ENCODE measurements around the gene RPEL1. TPM values are rescaled to one million over a fixed set of nuclear protein-coding genes. Genes with fewer than 3 reads are reported as not detected.

The RPEL1 gene
- total and polyA plus RNA-seq, 2 donors from 2014 or later, result not detected

DNA sequence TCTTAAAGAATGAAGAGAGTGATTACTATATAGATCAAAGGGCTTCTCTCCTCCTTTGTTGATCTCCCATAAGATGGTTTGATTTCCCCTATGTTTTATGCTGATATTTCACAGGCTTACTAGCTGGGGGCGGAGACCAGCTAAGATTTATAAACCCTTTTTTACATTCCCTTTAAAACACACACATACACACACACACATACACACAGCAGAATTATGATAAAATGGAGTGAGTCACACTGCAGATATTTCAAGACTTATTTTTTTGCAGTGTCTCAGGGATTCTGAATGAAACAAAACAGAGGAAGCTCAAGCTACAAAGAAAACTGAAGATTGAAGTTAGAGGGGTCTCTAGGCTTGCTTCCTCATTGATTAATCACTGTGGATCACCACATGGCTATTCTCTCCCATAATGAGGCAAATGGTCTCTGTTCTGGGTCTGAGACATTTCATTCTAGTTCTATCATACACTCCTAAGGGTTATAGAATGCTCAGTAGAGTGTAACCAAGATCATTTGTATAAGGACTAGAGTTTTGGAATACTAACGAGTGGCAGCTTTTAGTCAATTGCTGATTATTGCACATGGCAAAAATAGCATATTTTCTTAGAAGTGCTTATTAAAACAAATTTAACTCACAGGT is 49.8 kb downstream of the RPEL1 start:
- TF ChIP-seq, protein P1, sequence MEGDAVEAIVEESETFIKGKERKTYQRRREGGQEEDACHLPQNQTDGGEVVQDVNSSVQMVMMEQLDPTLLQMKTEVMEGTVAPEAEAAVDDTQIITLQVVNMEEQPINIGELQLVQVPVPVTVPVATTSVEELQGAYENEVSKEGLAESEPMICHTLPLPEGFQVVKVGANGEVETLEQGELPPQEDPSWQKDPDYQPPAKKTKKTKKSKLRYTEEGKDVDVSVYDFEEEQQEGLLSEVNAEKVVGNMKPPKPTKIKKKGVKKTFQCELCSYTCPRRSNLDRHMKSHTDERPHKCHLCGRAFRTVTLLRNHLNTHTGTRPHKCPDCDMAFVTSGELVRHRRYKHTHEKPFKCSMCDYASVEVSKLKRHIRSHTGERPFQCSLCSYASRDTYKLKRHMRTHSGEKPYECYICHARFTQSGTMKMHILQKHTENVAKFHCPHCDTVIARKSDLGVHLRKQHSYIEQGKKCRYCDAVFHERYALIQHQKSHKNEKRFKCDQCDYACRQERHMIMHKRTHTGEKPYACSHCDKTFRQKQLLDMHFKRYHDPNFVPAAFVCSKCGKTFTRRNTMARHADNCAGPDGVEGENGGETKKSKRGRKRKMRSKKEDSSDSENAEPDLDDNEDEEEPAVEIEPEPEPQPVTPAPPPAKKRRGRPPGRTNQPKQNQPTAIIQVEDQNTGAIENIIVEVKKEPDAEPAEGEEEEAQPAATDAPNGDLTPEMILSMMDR (IDR thresholded peaks at IDR 0.05; ENCODE audit: borderline replicate concordance, extremely low read depth, insufficient read depth), result no peak
- no peak overlapping the region for H3K27ac ChIP-seq (ENCODE audit: low read depth in 2 of 2, low read length in 2 of 2)
- no peaks in the 10 kb centered on the region for H3K27me3 ChIP-seq (ENCODE audit: control insufficient read depth, insufficient read depth, low read length)
- no peaks in the 10 kb centered on the region for H3K36me3 ChIP-seq (ENCODE audit: control insufficient read depth in 2 of 3, insufficient read depth in 3 of 3, low read length in 3 of 3)
- no peak for FAIRE-seq
- no peaks in the 10 kb centered on the region for H3K9me3 ChIP-seq (ENCODE audit: control insufficient read depth in 2 of 3, insufficient read depth in 1 of 3, low read length in 3 of 3)
- H3K9ac ChIP-seq (ENCODE audit: low read length in 3 of 3), result no peak overlapping the region
- no peak for DNase-seq
- intact Hi-C loops (cut with DNase I), result no loop called here
- no peak overlapping the region for H3K4me3 ChIP-seq (ENCODE audit: low read length in 3 of 3)
- H3K4me1 ChIP-seq (ENCODE audit: control insufficient read depth in 2 of 3, insufficient read depth in 2 of 3, low read depth in 1 of 3, low read length in 3 of 3), result no peaks in the 10 kb centered on the region

Other genes starting within 250 kb of the RPEL1 start
- 91.7 TPM for gene NT5C2, start 52.6 kb upstream of the RPEL1 start, total RNA-seq
- gene NT5C2, start 52.6 kb upstream of the RPEL1 start, polyA plus RNA-seq (ENCODE audit: insufficient read depth, low read depth, low replicate concordance), result 30.9 TPM
- 0.16 TPM for gene INA, start 31.3 kb downstream of the RPEL1 start, total RNA-seq
- gene INA, start 31.3 kb downstream of the RPEL1 start, polyA plus RNA-seq (ENCODE audit: insufficient read depth, low read depth, low replicate concordance), result not detected
- gene PCGF6, start 105.3 kb downstream of the RPEL1 start, total RNA-seq, result 6.3 TPM
- 3.0 TPM for gene PCGF6, start 105.3 kb downstream of the RPEL1 start, polyA plus RNA-seq (ENCODE audit: insufficient read depth, low read depth, low replicate concordance)
- gene TAF5, start 122.1 kb downstream of the RPEL1 start, total RNA-seq, result 2.5 TPM
- 1.5 TPM for gene TAF5, start 122.1 kb downstream of the RPEL1 start, polyA plus RNA-seq (ENCODE audit: insufficient read depth, low read depth, low replicate concordance)
- 265 TPM for gene ATP5MK, start 150.6 kb downstream of the RPEL1 start, total RNA-seq
- gene ATP5MK, start 150.6 kb downstream of the RPEL1 start, polyA plus RNA-seq (ENCODE audit: insufficient read depth, low read depth, low replicate concordance), result 1,143 TPM
- gene PDCD11, start 150.7 kb downstream of the RPEL1 start, total RNA-seq, result 24.9 TPM
- 8.7 TPM for gene PDCD11, start 150.7 kb downstream of the RPEL1 start, polyA plus RNA-seq (ENCODE audit: insufficient read depth, low read depth, low replicate concordance)
- gene CALHM2, start 206.5 kb downstream of the RPEL1 start, total RNA-seq, result 26.0 TPM
- 8.0 TPM for gene CALHM2, start 206.5 kb downstream of the RPEL1 start, polyA plus RNA-seq (ENCODE audit: insufficient read depth, low read depth, low replicate concordance)
- not detected for gene CALHM1, start 213.0 kb downstream of the RPEL1 start, total RNA-seq
- not detected for gene CALHM1, start 213.0 kb downstream of the RPEL1 start, polyA plus RNA-seq (ENCODE audit: insufficient read depth, low read depth, low replicate concordance)
- gene CALHM3, start 233.4 kb downstream of the RPEL1 start, total RNA-seq, result not detected
- not detected for gene CALHM3, start 233.4 kb downstream of the RPEL1 start, polyA plus RNA-seq (ENCODE audit: insufficient read depth, low read depth, low replicate concordance)
- gene NEURL1, start 247.8 kb downstream of the RPEL1 start, total RNA-seq, result 1.2 TPM
- 1.2 TPM for gene NEURL1, start 247.8 kb downstream of the RPEL1 start, polyA plus RNA-seq (ENCODE audit: insufficient read depth, low read depth, low replicate concordance)